Testis (tissue), 2 donors: Measurements from ENCODE around the gene FAM117B.

Experiments
- POLR2A ChIP-seq: fragments of 450-650 bp; IDR thresholded peaks from one replicate; pipeline ENCODE4 v1.6.1; 2017; ENCODE audit warnings: antibody characterized with exemption, mild to moderate bottlenecking, moderate library complexity
- TF ChIP-seq, protein P1 (sequence below), 3 experiments: fragments of 450-650 bp in 2 of 3; fragments of 200-600 bp in 1 of 3; sonication (generic) in 1 of 3; IDR thresholded peaks; one replicate each; pipeline ENCODE4 v1.5.1; 2016 to 2019; ENCODE audit warnings: antibody characterized with exemption in 3 of 3, mild to moderate bottlenecking in 2 of 3, moderate library complexity in 1 of 3

DNA sequence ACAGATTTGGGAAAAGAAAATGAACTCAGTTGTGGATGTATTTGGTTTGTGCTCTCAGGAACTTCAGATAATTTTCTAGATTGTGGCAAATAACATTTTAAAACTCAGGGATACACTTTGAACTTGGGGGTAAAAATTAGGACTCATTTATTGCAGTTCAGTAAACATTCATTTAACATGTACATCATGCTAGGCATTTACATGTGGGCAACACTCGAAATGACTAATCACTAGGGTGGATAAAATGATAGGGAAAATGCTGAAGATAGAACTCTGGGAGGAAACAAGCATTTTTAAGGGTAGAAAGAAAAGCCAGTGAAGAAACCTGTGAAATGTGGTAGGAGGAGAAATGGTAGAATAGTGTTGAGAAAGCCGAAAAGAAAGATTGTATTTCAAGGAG, 7.8 kb downstream of the FAM117B start:
- TF ChIP-seq, protein P1, sequence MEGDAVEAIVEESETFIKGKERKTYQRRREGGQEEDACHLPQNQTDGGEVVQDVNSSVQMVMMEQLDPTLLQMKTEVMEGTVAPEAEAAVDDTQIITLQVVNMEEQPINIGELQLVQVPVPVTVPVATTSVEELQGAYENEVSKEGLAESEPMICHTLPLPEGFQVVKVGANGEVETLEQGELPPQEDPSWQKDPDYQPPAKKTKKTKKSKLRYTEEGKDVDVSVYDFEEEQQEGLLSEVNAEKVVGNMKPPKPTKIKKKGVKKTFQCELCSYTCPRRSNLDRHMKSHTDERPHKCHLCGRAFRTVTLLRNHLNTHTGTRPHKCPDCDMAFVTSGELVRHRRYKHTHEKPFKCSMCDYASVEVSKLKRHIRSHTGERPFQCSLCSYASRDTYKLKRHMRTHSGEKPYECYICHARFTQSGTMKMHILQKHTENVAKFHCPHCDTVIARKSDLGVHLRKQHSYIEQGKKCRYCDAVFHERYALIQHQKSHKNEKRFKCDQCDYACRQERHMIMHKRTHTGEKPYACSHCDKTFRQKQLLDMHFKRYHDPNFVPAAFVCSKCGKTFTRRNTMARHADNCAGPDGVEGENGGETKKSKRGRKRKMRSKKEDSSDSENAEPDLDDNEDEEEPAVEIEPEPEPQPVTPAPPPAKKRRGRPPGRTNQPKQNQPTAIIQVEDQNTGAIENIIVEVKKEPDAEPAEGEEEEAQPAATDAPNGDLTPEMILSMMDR (IDR thresholded peaks at IDR 0.05): no peak
- TF ChIP-seq POLR2A: no peak
